Hematopoietic multipotent progenitor cell treated with erythropoietin and hydrocortisone succinate and interleukin-3 and kit ligand, for 8 days (in vitro differentiated cells): ENCODE measurements around the gene RPS6KC1.
A peak's percentile ranks its signal among the peaks of the same experiment; 100 is the strongest.

Experiments
- DNase-seq: peaks from one replicate; pipeline ENCODE4 v3.0.0-alpha.2; 2015

Gene RPS6KC1

DNA sequence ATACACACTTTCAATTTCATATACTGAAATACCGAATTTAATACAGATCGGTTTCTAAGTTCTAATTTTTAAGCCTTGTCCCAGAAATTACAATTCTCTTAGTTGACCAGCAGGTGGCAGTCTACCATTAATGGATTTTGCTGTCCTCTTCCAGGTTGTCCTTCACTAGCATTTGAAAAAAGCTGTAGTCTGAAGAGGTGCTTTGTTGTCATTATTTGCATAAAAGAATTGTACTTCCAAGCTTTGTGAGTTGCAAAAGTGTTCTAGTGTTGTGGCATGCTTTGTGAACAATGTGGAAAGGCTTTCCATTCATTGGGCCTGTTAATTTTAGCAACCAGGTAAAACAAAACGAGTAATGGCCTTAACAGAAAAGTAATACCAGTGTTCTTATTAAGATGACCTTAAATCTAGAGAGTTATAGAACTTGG lies 193.6 kb downstream of the RPS6KC1 start:
- peak; percentile 66 for DNase-seq

DNA sequence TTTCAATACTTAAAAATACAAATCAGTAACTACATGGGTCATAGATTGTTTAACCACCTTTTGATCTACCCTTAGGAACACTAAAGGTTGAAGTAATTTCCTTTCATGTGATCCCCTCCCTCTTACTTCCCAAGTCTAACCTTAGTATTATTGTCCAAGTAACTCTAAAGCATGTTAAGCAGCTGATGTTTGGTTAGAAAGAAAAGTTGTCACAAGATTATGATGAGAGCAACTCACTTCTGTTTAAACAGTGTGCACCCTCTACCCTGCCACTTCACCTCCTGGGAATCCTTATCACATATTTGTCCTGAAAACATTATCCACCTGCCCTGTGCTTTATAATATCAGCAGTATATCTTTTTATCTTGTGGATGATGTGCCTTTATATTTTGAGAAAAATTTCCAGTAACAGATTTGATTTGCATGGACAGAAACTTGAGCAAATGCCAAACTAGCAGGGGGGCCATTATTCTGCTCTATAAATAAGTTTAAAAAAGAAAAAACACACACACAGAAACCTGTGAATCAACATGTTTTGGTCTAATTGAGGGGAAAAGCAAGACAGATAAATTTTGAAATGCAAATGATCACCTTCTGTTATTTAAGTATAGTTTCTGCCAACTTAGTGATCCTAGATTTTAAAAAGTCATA lies 194.3 kb downstream of the RPS6KC1 start:
- DNase-seq = no peak

DNA sequence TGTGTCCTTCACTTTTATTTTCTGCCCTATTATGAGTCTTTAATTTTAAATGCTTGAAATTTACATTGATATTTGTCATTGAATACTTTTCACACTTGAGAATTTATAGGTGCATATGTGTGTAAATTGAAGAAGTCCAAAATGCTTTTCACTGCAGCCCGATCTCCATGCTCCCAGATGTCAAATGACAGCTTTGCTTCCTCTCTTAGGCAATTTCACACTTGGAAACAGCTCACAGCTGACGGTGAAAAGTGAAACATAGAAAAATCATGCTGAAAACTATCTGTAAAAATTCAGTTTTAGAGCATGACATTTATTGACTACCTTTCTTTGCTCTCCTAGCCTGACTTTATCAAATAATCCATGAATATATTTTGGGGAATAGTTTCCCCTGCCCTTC lies 196.0 kb downstream of the RPS6KC1 start:
- no peak for DNase-seq

DNA sequence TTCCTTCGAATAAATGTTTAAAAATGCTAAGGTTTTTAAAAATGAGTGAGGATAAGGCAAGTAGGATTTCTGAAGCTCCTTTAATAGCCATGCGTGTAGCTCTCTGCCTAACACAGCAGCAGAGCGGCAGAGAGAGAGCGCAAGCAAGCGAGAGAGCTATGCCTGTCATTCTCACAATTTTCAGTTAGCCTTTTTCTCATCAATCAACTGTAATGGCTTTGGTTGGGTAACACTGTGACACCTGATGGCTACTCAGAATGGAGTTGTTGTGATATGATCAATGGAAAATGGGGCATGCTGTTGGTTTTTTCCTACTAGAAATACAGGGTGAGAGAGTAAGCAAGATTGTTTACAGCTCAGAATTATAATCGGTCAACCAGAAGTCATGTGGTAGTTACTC lies 198.4 kb downstream of the RPS6KC1 start:
- no peak for DNase-seq

DNA sequence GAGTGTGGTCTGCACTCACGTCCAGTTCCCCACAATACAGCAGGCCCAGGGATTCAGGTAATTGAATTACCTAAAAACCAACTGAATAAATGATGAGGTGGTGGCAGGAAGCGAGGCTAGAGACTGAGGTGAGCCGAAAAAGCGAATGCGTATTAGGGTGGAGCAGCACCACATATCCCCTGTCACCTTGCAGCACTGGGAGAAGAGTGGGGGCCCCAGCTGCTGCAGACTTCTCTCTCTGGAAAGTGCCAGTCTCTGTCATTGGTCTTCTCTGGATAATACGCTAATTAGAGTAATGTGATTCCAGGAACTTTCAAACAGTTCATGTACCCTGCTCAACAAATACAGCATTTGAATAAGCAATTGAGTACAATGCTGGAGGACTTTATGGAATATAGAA lies 199.0 kb downstream of the RPS6KC1 start:
- DNase-seq = no peak

DNA sequence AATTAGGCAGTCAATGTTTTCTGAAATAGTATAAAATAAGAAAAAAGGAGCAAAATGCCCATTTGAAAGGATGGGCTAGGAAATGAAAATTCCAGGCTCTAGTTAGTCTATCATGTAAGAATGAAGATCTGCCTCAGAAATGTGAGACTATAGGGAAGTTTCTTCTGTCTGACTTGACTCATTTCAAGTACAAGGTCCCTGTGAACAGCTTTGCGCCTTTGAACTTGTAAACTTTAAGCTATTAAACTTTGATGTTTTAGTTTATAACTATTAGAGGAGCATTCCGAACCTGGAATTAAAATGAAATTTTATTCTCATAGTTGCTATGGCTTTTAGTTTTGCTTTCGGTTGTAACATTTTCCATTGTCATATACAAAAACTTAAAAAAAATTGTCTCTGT lies 199.4 kb downstream of the RPS6KC1 start:
- DNase-seq = no peak

GRCh38 chr1:213251972-213252371 lies 200.9 kb downstream of the RPS6KC1 start:
- no peak for DNase-seq

DNA sequence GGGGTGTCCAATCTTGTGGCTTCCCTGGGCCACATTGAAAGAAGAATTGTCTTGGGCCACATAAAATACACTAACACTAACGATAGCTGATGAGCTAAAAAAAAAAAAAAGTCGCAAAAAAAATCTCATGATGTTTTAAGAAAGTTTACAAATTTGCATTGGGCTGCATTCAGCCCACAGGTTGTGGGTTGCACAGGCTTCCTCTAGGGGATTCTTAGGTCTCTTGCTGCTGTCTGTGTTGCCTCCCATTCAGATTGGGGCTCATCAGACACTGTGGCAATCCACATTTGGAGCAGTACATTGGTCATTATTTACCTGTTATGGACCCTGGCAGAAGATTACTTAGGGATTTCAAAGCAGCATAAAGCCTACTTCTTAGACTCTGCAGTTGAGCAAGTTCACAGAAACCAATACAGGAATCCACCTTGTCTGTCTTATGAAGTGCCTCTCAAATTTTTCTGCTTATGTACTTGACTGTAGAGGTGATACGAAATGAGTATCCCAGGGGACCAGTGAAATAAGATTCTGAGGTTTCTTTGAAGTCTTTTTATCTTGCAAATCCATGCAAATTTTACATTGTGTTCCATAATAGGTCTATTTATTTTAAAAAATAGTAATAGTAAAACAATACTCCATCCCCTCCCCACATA lies 205.5 kb downstream of the RPS6KC1 start:
- no peak for DNase-seq

DNA sequence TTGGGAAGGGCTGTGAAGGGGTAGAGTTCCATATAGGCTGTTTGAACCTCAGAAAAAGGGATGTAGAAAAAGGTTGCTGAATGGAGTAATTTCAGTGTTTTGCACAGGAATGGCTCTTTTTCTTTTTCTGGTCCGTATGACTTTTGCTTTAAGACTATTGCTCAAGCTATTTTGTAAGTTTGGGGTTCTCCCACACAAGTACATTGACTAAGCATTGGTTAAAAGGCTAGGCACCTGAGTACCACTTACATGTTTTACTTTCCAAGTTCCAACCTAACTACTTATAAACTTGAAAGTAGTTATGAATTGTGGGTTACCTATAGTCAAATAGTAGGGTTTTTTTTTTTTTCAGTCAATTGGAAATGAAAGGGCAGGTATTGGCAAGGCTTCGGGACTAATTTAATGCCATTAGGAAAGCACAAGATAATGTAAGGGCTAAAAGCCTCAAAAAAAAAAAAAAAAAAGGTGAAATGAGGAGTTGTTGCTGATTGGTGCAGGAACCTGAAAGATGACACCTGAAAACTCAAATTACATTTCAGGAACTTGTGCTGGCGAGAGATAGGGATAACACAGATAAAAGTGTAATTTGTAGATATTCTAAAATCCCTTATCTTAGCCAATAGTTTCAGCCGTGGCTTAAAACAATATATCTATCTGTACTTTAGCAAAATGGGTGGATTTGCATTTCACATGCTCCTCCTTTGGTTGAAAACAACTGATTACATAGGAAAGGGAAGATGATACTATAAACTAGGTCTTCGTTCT lies 209.5 kb downstream of the RPS6KC1 start:
- DNase-seq = peak; percentile 7

GRCh38 chr1:213264531-213264930 lies 213.5 kb downstream of the RPS6KC1 start:
- no peak for DNase-seq

DNA sequence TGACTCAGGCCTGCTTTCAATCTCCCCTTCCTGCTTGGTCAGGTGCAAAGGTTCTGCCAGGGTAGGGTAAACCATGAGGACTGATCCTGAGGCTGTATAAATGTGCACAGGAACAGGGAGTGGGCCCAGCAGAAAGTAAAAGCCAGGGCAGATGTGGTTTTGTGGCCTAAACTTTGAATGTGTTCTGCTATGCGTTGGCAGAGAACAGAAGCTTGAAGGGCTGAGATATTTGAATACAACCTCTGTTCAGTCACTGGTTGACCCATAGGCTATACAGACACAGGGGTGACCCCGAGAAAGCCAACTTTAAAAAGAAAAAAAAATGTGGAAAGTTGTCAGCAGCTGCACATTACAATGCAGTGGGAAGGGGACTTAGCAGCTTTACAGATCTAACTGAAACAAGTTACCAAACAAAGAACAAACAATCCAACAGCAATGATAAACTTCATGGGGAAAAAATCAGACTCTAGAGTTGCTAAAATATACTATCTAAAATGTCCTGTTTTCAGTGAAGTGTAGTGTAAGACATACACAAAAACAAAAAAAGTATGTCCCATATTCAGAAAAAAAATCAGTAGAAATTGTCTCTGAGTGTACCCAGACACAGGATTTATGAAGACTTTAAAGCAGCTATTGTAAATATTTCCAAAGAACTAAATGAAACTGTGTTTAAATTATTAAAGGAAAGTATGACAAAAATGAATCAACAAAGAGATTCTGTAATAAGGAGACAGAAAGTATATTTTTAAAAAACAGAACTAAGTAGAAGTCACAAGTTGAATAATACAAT lies 216.1 kb downstream of the RPS6KC1 start:
- no peak for DNase-seq

DNA sequence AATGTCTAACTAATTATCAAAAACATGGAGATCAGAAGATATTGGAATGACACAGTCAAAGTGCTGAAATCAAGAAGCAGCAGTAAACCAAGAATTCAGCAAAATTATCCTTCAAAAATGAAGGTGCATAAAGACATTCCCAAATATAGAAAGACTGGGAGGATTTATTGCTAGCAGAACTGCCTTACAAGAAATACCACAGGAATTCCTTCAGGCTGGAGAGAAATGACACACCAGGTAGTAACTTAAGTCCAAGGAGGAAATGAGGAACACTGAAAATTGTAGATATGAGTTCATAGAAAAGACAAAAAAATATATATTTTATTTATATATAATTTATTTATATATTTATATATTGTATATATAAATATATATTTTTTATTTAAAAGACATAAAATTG lies 217.2 kb downstream of the RPS6KC1 start:
- no peak for DNase-seq

GRCh38 chr1:213269829-213270228 lies 218.8 kb downstream of the RPS6KC1 start:
- no peak for DNase-seq

GRCh38 chr1:213273546-213273945 lies 222.5 kb downstream of the RPS6KC1 start:
- no peak for DNase-seq

DNA sequence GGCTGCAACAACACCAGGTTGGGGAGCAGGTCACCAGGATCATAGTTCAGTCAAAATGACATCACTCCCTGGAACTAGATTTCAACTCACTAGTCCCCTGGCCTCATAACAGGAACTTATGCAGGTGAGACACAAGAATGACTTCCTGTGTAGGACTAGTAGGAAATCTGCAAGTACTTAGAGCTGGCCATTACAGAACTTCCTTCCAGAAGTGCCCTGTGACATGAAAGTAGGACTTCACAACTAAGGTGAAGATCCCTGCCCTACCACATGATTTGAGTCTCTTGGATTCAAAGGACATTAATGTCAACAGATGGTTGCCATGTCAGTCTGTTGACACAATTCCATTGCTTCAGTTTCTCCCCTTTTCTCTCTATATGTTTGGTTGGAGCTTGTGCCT lies 223.1 kb downstream of the RPS6KC1 start:
- DNase-seq = no peak

DNA sequence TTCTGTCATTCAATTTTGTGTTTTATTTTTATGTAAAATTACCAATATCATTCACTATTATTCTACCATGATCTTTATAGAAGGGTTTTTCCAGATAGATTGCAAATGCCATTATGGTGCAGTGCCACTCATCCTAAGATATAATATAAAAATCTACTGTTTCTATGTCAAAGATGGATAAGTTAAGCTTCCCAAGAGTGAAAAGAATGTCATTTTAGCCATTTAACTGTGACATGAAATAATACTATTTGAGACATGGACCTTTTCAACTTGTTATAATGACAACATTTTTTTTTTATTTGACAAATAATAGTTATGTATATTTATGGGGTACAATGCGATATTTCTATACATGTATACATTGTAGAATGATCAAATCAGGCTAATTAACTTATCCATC lies 224.3 kb downstream of the RPS6KC1 start:
- no peak for DNase-seq

- DNase-seq = no peak
Observed at GRCh38 chr1:213276236-213276635, 225.2 kb downstream of the RPS6KC1 start.

DNA sequence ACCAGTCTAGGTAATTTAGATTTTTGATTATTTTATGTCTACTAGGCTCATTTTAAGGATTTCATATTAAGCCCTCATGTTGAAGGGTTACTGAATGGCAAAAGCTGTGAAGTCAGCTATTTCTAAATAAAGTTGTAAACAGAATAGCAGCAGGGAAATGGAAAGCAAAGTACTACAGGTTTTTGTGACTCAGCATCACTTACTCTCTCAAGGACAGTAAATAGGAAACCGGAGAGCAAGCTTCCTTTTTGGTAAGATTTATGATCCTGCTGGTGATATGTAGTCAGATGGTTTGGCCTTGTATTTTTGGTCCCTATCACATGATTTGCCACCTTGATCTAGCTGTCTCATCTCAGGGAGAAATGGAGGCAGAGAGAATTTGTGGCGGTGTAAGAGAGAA lies 226.0 kb downstream of the RPS6KC1 start:
- DNase-seq = no peak

- no peak for DNase-seq
Observed at GRCh38 chr1:213279410-213279809, 228.4 kb downstream of the RPS6KC1 start.

- no peak for DNase-seq
Observed at GRCh38 chr1:213281640-213282301, 230.7 kb downstream of the RPS6KC1 start.

GRCh38 chr1:213284626-213285025 lies 233.6 kb downstream of the RPS6KC1 start:
- DNase-seq = no peak

DNA sequence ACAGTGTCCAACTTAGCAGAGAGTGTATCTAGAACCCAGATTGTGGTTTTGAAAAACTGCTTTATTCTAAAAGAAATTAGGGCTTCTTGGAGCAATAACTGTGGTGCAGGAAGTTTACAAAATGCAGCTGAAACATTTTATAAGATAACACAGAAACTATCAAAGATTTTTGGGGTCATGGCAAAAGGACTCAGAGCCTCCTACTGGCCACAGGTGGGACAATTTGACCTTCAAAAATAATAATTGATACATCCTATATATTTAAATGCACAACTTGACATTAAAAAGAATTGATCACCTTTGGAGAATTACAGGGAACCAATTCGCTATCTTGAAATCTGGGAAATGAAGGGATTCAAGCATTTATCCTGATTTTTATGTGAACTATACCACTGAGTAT lies 235.2 kb downstream of the RPS6KC1 start:
- DNase-seq = no peak

- DNase-seq = no peak
Observed at GRCh38 chr1:213287987-213288386, 236.9 kb downstream of the RPS6KC1 start.
